ENCODE measurements around the gene TCFL5. TPM values are rescaled to one million over a fixed set of nuclear protein-coding genes. Genes with fewer than 3 reads are reported as not detected.

TCFL5 gene
- total RNA-seq, 1 donor from 2014 or later: 8.2 TPM

- H3K27me3 ChIP-seq (ENCODE audit: low read depth): peaks cover 45% of the 10 kb centered on the region
- H3K4me3 ChIP-seq: no peak overlapping the region
- peaks cover 23% of the 10 kb centered on the region for H3K4me1 ChIP-seq
- no peak for DNase-seq
- ATAC-seq: no peak
- intact Hi-C loops (cut with DNase I): no loop called here
- no peak overlapping the region for H3K27ac ChIP-seq
- no peaks in the 10 kb centered on the region for H3K9me3 ChIP-seq
- no peak for TF ChIP-seq CTCF (IDR thresholded peaks at IDR 0.05)
- H3K36me3 ChIP-seq: no peaks in the 10 kb centered on the region
These were observed 40.5 kb downstream of the TCFL5 start for GRCh38 chr20:62820962-62821725.

- Histone ChIP-seq H3K27me3 (ENCODE audit: low read depth) (peaks cover 52% of the 10 kb centered on the region), H3K9me3 (no peaks in the 10 kb centered on the region), H3K36me3 (no peaks in the 10 kb centered on the region), H3K27ac (no peak overlapping the region), H3K4me1 (peaks cover 31% of the 10 kb centered on the region), H3K4me3 (no peak overlapping the region)
- intact Hi-C loops (cut with DNase I): no loop called here
- DNase-seq (no peak), ATAC-seq (no peak)
- TF ChIP-seq CTCF (IDR thresholded peaks at IDR 0.05): no peak
These were observed 41.2 kb downstream of the TCFL5 start for GRCh38 chr20:62820208-62820961.

- no peaks in the 10 kb centered on the region for H3K9me3 ChIP-seq
- DNase-seq: no peak
- H3K4me3 ChIP-seq: no peak overlapping the region
- intact Hi-C loops (cut with DNase I): no loop called here
- no peaks in the 10 kb centered on the region for H3K36me3 ChIP-seq
- H3K4me1 ChIP-seq: peaks cover 32% of the 10 kb centered on the region
- H3K27ac ChIP-seq: no peak overlapping the region
- TF ChIP-seq CTCF (IDR thresholded peaks at IDR 0.05): no peak
- peaks cover 60% of the 10 kb centered on the region for H3K27me3 ChIP-seq (ENCODE audit: low read depth)
- no peak for ATAC-seq
These were observed 42.0 kb downstream of the TCFL5 start for GRCh38 chr20:62819494-62820174.

GRCh38 chr20:62818592-62819493, 42.8 kb downstream of the TCFL5 start:
- DNase-seq: no peak
- Histone ChIP-seq H3K36me3 (peaks cover 2% of the 10 kb centered on the region), H3K4me1 (peaks cover 29% of the 10 kb centered on the region), H3K27me3 (ENCODE audit: low read depth) (peaks cover 62% of the 10 kb centered on the region), H3K27ac (no peak overlapping the region), H3K9me3 (no peaks in the 10 kb centered on the region), H3K4me3 (no peak overlapping the region)
- intact Hi-C loops (cut with DNase I): no loop called here
- peak; percentile 7 to 12 for ATAC-seq
- TF ChIP-seq CTCF (IDR thresholded peaks at IDR 0.05): no peak
